HG02885 (cell line): ENCODE measurements around the gene C5.

Source experiments
- ATAC-seq: cut with Tn5 transposase; IDR thresholded peaks from one replicate; pipeline ENCODE4 v1.9.1; 2021; ENCODE audit warnings: mild to moderate bottlenecking; ENCODE audit not compliant: unreplicated experiment, poor library complexity

C5 gene

GRCh38 chr9:120915854-120916470 is 134.1 kb downstream of the C5 start:
- no peak for ATAC-seq

GRCh38 chr9:120914953-120915352 is 135.1 kb downstream of the C5 start:
- no peak for ATAC-seq

GRCh38 chr9:120914396-120914795 is 135.7 kb downstream of the C5 start:
- no peak for ATAC-seq

GRCh38 chr9:120913647-120914264 is 136.3 kb downstream of the C5 start:
- no peak for ATAC-seq

- no peak for ATAC-seq
Observed at GRCh38 chr9:120912958-120913646, 137.0 kb downstream of the C5 start.

GRCh38 chr9:120911295-120911837 is 138.7 kb downstream of the C5 start:
- ATAC-seq: no peak

GRCh38 chr9:120910643-120911042 is 139.4 kb downstream of the C5 start:
- ATAC-seq: no peak

GRCh38 chr9:120909904-120910303 is 140.2 kb downstream of the C5 start:
- ATAC-seq: no peak

- no peak for ATAC-seq
Observed at GRCh38 chr9:120905315-120906164, 144.5 kb downstream of the C5 start.

GRCh38 chr9:120904978-120905301 is 145.1 kb downstream of the C5 start:
- no peak for ATAC-seq

- no peak for ATAC-seq
Observed at GRCh38 chr9:120904061-120904977, 145.8 kb downstream of the C5 start.

GRCh38 chr9:120902569-120903535 is 147.2 kb downstream of the C5 start:
- no peak for ATAC-seq
